AG04449 (cell line): ENCODE measurements around the gene PLEKHM3.
"Not testable (repeated sequence)": the region's sequence is repeated elsewhere in the genome, so short reads cannot be mapped to it uniquely, and the experiment has no call there.

Experiments
- CTCF ChIA-PET: fragments of 350-600 bp; formaldehyde crosslinking; extraction: SDS; loops from one replicate; lab custom pipeline; 2021; ENCODE audit warnings: antibody characterized with exemption; lab: Yijun Ruan, JAX
- POLR2A ChIA-PET: fragments of 400-600, 350-600 bp; formaldehyde crosslinking; extraction: SDS; loops from one replicate; lab custom pipeline; 2020; ENCODE audit warnings: antibody characterized with exemption, inconsistent platforms; lab: Yijun Ruan, JAX
- DNase-seq: peaks from one replicate; pipeline ENCODE4 v3.0.0-alpha.2; 2010; ENCODE audit warnings: low read depth, low spot score
- H3K4me3 ChIP-seq: 2 replicates; pipeline ENCODE4 v1.5.1; 2011; ENCODE audit warnings: low read depth, mild to moderate bottlenecking, control low read depth, low read length
- TF ChIP-seq, protein P1 (sequence below): IDR thresholded peaks from one replicate; pipeline ENCODE4 v1.5.1; 2011; ENCODE audit warnings: mild to moderate bottlenecking, moderate library complexity, low read length, control low read depth, inconsistent platforms; ENCODE audit not compliant: insufficient read depth; ENCODE audit errors: missing control alignments

PLEKHM3 gene

GRCh38 chr2:207952564-207953345 is 72.6 kb downstream of the PLEKHM3 start:
- ChIA-PET POLR2A (no interaction called here), CTCF (interaction anchor here (1.0 to 2.2 kb wide), 6 partner anchors 19 to 224 kb away, joined by 3 to 10 read pairs (median 3); no protein-coding TSS in a partner anchor)
- no peak overlapping the region for H3K4me3 ChIP-seq
- TF ChIP-seq, protein P1, sequence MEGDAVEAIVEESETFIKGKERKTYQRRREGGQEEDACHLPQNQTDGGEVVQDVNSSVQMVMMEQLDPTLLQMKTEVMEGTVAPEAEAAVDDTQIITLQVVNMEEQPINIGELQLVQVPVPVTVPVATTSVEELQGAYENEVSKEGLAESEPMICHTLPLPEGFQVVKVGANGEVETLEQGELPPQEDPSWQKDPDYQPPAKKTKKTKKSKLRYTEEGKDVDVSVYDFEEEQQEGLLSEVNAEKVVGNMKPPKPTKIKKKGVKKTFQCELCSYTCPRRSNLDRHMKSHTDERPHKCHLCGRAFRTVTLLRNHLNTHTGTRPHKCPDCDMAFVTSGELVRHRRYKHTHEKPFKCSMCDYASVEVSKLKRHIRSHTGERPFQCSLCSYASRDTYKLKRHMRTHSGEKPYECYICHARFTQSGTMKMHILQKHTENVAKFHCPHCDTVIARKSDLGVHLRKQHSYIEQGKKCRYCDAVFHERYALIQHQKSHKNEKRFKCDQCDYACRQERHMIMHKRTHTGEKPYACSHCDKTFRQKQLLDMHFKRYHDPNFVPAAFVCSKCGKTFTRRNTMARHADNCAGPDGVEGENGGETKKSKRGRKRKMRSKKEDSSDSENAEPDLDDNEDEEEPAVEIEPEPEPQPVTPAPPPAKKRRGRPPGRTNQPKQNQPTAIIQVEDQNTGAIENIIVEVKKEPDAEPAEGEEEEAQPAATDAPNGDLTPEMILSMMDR, result no peak
- no peak for DNase-seq

DNA sequence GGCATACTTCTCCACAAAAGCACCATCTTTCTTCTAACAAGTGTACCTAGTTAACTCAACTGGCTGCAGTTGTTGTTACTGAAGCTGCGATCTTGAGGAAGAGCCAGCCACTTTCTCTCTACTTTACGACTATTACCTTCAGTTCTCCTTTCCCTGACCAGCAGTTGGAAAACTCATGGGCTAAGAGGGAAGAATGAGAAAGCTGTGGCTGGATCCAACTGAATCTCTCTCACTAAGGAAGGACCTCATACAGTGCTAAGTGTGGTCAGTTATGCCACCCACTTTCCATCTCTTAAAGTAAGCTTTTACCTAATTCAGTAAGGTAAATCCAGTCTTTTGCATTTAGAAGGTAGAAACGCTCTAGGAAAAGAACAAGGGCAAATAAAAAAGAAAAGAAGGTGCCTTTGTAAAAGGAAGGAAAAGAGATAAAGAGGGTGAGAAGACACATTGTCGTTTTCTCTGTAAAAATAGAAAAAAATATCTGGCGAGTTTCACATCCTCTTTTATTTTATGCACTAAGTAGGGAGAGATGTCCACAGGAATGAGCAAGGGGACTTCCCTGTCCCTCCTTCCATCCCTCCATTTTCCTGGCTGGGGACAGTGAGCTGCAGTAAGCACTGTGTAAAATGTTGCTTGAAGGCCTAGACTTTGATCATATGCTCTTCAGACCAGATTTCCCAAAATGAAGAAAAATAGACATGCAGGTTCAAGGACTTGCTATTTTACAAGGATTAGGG is 73.4 kb downstream of the PLEKHM3 start:
- H3K4me3 ChIP-seq, result no peak overlapping the region
- ChIA-PET POLR2A (no interaction called here), CTCF (interaction anchor here (1.3 to 2.2 kb wide), 3 partner anchors 21 to 223 kb away, joined by 3 to 10 read pairs (median 6); no protein-coding TSS in a partner anchor)
- TF ChIP-seq, protein P1, result no peak
- no peak for DNase-seq

- H3K4me3 ChIP-seq, result no peak overlapping the region
- ChIA-PET POLR2A (no interaction called here), CTCF (interaction anchor here (0.9 to 1.8 kb wide), 2 partner anchors 10 to 22 kb away, joined by 3 to 7 read pairs; no protein-coding TSS in a partner anchor)
- DNase-seq, result no peak
- TF ChIP-seq, protein P1, result no peak
Observed at GRCh38 chr2:207950761-207951114, 74.6 kb downstream of the PLEKHM3 start.

DNA sequence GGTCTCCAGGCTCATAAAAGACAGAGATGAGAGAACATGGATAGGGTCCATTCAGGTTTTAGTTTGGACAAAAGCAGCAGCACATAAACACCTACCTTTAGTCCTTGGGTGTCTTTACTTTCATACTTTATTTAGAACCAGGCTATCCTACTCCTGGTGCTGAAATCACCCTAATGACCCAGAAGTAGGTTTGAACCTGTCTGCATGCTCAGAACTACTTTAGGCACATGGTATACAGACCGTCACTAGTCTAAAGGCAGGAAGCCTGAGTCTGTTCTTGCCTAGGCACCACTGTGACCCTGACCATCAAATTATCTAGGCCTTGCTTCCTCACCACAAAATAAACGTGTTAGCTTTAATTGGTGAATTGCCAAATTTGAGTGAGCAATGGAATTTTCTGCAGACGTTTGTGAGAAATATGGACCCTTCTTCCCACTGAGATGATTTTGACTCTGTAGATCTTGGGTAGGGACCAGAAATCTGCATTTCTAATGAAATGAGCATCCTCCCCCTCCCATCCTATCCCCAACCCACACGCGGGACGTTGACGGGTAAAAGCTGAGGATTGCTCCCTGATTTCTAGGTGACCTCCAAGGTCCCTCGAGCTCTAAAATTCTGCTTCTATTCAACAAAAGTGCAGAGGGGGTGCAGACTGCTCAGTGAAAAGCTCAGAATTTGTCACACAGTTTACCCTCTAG is 75.1 kb downstream of the PLEKHM3 start:
- no peak for DNase-seq
- POLR2A ChIA-PET, result no interaction called here
- CTCF ChIA-PET, result interaction anchor here (1.8 kb wide), 1 partner anchor 23 kb away, joined by 7 read pairs; no protein-coding TSS in a partner anchor
- TF ChIP-seq, protein P1, result no peak
- no peak overlapping the region for H3K4me3 ChIP-seq

DNA sequence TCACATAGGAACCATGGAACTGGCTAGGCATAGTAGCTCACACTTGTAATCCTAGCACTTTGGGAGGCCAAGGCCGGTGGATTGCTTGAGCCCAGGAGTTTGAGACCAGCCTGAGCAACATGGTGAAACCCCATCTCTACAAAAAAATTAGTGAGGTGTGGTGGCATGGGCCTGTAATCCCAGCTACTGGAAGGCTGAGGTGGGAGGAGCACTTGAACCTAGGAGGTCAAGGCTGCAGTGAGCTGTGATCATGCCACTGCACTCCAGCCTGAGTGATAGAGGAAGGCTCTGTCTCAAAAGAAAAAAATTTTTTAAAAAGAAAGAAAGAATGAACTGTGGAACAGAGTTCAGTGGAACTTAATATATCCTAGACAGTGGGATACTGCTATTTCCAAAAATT is 76.1 kb downstream of the PLEKHM3 start:
- H3K4me3 ChIP-seq, DNase-seq, POLR2A ChIA-PET: not testable (repeated sequence)
- CTCF ChIA-PET, result interaction anchor here (1.8 kb wide), 1 partner anchor 24 kb away, joined by 7 read pairs; no protein-coding TSS in a partner anchor

- TF ChIP-seq, protein P1, result no peak
- H3K4me3 ChIP-seq, result no peak overlapping the region
- DNase-seq, result no peak
- ChIA-PET CTCF (no interaction called here), POLR2A (no interaction called here)
Observed at GRCh38 chr2:207944979-207945600, 80.2 kb downstream of the PLEKHM3 start.
